ENCODE measurements around the gene DNER. TPM values are rescaled to one million over a fixed set of nuclear protein-coding genes. Genes with fewer than 3 reads are reported as not detected.
"Not testable (repeated sequence)": the region's sequence is repeated elsewhere in the genome, so short reads cannot be mapped to it uniquely, and the experiment has no call there.

The DNER gene, protein sequence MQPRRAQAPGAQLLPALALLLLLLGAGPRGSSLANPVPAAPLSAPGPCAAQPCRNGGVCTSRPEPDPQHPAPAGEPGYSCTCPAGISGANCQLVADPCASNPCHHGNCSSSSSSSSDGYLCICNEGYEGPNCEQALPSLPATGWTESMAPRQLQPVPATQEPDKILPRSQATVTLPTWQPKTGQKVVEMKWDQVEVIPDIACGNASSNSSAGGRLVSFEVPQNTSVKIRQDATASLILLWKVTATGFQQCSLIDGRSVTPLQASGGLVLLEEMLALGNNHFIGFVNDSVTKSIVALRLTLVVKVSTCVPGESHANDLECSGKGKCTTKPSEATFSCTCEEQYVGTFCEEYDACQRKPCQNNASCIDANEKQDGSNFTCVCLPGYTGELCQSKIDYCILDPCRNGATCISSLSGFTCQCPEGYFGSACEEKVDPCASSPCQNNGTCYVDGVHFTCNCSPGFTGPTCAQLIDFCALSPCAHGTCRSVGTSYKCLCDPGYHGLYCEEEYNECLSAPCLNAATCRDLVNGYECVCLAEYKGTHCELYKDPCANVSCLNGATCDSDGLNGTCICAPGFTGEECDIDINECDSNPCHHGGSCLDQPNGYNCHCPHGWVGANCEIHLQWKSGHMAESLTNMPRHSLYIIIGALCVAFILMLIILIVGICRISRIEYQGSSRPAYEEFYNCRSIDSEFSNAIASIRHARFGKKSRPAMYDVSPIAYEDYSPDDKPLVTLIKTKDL
- 1 to 10 TPM; 1.3 to 2.6 (median 1.6) TPM for total RNA-seq

DNA sequence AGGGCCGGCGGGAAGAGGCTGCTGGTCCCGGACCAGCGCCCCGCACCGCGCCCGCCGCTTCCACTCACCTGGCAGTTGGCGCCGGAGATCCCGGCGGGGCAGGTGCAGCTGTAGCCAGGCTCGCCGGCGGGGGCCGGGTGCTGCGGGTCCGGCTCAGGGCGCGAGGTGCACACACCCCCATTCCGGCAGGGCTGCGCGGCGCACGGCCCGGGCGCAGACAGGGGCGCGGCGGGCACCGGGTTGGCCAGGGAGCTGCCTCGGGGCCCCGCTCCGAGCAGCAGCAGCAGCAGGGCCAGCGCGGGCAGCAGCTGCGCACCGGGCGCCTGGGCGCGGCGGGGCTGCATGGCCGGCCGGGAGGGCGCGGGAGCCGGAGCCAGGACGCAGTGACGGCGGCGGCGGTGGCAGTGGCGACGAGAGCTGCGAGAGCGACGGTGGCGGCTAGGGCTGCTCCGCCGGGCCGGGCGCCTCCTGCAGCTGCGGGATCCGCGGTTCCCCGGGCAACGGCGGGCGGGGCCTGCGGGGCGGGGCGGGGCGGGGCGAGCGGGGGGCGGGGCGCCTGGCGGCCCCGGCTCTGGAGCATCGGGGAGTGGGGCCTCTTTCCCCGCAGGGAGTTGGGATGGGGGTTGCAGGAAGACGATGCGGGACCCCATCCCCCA lies at the start of gene DNER:
TSS of gene DNER (minus strand) at position 476 of the 656 bp plus-strand sequence. CDS start at position 344, 132 bp downstream.
- Histone ChIP-seq H3K27me3 (peaks cover 6 to 71% of the 10 kb centered on the region in 2 donors), H3K36me3 (no peaks in the 10 kb centered on the region), H3K27ac (no peak within 1 kb of the TSS), H3K4me3 (peak within 1 kb of the TSS; percentile 20 to 65 (median 46)), H3K4me1 (peaks cover 0 to 14% of the 10 kb centered on the region in 2 donors), H3K9me3 (no peaks in the 10 kb centered on the region)
- DNase-seq (ENCODE audit: low spot score in 2 of 2): no peak
- intact Hi-C loops (cut with DNase I; ENCODE audit: low total_unique reads): no loop called here
- TF ChIP-seq POLR2A (IDR thresholded peaks at IDR 0.05): no peak
- TF ChIP-seq, protein P1, sequence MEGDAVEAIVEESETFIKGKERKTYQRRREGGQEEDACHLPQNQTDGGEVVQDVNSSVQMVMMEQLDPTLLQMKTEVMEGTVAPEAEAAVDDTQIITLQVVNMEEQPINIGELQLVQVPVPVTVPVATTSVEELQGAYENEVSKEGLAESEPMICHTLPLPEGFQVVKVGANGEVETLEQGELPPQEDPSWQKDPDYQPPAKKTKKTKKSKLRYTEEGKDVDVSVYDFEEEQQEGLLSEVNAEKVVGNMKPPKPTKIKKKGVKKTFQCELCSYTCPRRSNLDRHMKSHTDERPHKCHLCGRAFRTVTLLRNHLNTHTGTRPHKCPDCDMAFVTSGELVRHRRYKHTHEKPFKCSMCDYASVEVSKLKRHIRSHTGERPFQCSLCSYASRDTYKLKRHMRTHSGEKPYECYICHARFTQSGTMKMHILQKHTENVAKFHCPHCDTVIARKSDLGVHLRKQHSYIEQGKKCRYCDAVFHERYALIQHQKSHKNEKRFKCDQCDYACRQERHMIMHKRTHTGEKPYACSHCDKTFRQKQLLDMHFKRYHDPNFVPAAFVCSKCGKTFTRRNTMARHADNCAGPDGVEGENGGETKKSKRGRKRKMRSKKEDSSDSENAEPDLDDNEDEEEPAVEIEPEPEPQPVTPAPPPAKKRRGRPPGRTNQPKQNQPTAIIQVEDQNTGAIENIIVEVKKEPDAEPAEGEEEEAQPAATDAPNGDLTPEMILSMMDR (IDR thresholded peaks at IDR 0.05): no peak
- no peak for TF ChIP-seq POLR2AphosphoS5 (IDR thresholded peaks at IDR 0.05)

DNA sequence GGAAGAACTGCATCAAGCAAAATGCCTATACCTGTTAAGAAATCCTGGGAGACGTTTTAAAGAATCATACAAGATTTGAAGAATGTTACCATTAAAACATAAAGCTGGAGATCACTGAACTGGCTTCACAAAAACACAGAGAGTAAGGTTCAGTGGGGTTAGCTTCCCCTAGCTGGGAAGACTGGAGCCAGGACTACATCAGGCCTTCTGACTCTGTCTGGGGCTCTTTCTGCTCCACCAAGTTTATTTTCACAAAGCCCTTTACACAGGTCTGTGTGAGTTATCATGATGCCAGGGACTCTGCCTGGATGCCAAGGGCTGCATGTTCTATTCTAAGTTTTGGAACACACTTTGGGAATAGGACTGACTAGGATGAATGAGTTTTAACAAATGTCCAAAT lies 47.3 kb upstream of the DNER start:
- no peaks in the 10 kb centered on the region for H3K27me3 ChIP-seq
- TF ChIP-seq POLR2A (IDR thresholded peaks at IDR 0.05) (no peak), POLR2AphosphoS5 (IDR thresholded peaks at IDR 0.05) (no peak)
- TF ChIP-seq, protein P1 (IDR thresholded peaks at IDR 0.05): no peak
- H3K4me1 ChIP-seq: no peaks in the 10 kb centered on the region
- intact Hi-C loops (cut with DNase I; ENCODE audit: low total_unique reads): no loop called here
- no peak for DNase-seq (ENCODE audit: low spot score in 2 of 2)
- no peaks in the 10 kb centered on the region for H3K9me3 ChIP-seq
- no peak overlapping the region for H3K4me3 ChIP-seq
- no peak overlapping the region for H3K27ac ChIP-seq
- no peaks in the 10 kb centered on the region for H3K36me3 ChIP-seq

DNA sequence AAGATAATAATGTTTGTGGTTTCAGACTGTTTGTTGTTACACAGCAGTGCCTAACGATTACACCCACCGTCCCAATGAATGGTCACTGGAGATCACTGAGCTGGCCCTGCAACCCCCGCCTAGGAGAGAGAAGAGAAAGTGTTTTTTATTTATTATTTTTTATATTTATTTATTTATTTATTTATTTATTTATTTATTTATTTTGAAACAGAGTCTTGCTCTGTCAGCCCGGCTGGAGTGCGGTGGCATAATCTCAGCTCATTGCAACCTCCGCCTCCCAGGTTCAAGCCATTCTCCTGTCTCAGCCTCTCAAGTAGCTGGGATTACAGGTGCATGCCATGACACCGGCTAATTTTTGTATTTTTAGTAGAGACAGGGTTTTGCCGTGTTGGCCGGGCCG lies 43.1 kb upstream of the DNER start:
- H3K9me3 ChIP-seq; H3K36me3 ChIP-seq; H3K4me1 ChIP-seq; H3K27ac ChIP-seq; DNase-seq (ENCODE audit: low spot score in 2 of 2); H3K4me3 ChIP-seq; H3K27me3 ChIP-seq; intact Hi-C loops (cut with DNase I; ENCODE audit: low total_unique reads): not testable (repeated sequence)

DNA sequence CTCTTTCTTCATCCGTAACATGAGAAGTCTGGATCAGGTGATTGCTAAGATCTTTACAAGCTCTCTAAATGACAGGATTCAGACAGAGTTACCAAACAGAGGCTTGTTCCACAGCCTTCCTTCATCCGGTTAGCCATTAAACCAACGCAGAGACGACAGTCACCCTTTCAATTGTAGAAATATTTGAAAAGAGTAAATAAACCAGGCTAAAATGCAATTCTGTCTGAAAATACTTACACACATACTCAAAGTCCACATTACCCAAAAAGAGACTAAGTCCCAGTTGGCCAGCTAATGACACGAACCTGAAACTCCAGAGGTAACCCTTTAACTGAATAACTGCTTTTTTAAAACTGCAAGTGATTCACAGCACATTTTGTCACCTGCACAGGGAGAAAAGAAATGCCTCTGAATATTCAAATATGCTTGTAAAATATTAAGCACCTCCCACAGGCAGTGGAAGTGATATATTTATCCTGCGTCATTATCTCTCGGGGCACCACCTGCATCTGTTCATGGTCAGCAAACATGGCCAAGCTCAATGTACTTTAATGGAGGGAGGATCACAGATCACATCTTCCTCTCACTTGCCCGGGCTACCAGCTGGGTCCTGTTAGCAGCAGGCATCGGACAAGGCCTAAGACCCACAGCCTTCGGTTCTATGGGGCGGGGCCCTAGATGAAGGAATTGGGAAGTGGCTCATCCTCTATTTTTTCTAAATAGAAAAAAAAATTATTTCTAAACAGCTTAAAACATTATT lies 38.8 kb upstream of the DNER start:
- intact Hi-C loops (cut with DNase I; ENCODE audit: low total_unique reads): no loop called here
- TF ChIP-seq, protein P1 (IDR thresholded peaks at IDR 0.05): no peak
- no peak for TF ChIP-seq POLR2AphosphoS5 (IDR thresholded peaks at IDR 0.05)
- TF ChIP-seq POLR2A (IDR thresholded peaks at IDR 0.05): no peak
- Histone ChIP-seq H3K4me1 (no peaks in the 10 kb centered on the region), H3K4me3 (no peak overlapping the region), H3K27me3 (no peaks in the 10 kb centered on the region), H3K9me3 (no peaks in the 10 kb centered on the region), H3K27ac (no peak overlapping the region), H3K36me3 (no peaks in the 10 kb centered on the region)
- DNase-seq (ENCODE audit: low spot score in 2 of 2): no peak

DNA sequence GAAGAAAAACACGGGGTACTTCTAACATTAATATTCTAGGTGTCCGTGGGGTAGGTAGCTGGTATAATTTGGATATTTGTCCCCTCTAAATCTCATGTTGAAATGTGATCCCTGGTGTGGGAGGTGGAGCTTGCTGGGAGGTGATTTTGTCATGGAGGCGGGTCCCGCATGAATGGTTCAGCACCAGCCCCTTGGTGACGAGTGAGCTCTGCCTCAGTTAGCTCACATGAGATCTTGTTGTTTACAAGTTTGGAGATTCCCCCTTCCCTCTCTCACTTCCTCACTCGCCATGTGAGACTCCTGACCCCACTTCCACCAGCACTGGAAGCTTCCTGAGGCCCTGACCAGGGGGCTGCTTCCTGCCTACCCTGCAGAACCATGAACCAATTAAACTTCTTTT lies 35.4 kb upstream of the DNER start:
- intact Hi-C loops (cut with DNase I; ENCODE audit: low total_unique reads): no loop called here
- Histone ChIP-seq H3K27me3 (no peaks in the 10 kb centered on the region), H3K27ac (no peak overlapping the region), H3K4me1 (no peaks in the 10 kb centered on the region), H3K36me3 (no peaks in the 10 kb centered on the region), H3K4me3 (no peak overlapping the region), H3K9me3 (no peaks in the 10 kb centered on the region)
- no peak for DNase-seq (ENCODE audit: low spot score in 2 of 2)
- TF ChIP-seq POLR2A (IDR thresholded peaks at IDR 0.05) (no peak), POLR2AphosphoS5 (IDR thresholded peaks at IDR 0.05) (no peak)
- TF ChIP-seq, protein P1 (IDR thresholded peaks at IDR 0.05): no peak

All from breast epithelium (tissue), 4 donors.